HepG2 (cell line): ENCODE measurements around the gene ZMPSTE24. TPM values are rescaled to one million over a fixed set of nuclear protein-coding genes. Genes with fewer than 3 reads are reported as not detected.

ENCODE experiments used
- AKAP8 ChIP-seq: sonication (generic); formaldehyde crosslinking; IDR thresholded peaks from 2 replicates; pipeline ENCODE4 v1.5.1; 2020; ENCODE audit warnings: mild to moderate bottlenecking, missing genetic modification reagents
- ARNT ChIP-seq: fragments of 450-650 bp; IDR thresholded peaks from 2 replicates; pipeline ENCODE4 v1.6.1; 2017
- GZF1 ChIP-seq: sonication (generic); formaldehyde crosslinking; IDR thresholded peaks from 2 replicates; pipeline ENCODE4 v1.5.1; 2020; ENCODE audit warnings: mild to moderate bottlenecking, missing genetic modification reagents
- HDAC1 ChIP-seq: sonication (generic); formaldehyde crosslinking; IDR thresholded peaks from 2 replicates; pipeline ENCODE4 v1.5.1; 2020; ENCODE audit warnings: mild to moderate bottlenecking, missing genetic modification reagents
- HIVEP1 ChIP-seq: sonication (generic); formaldehyde crosslinking; IDR thresholded peaks from 2 replicates; pipeline ENCODE4 v1.4.0; 2020; ENCODE audit warnings: mild to moderate bottlenecking, missing genetic modification reagents
- JDP2 ChIP-seq: sonication (generic); formaldehyde crosslinking; IDR thresholded peaks from 2 replicates; pipeline ENCODE4 v1.8.1; 2022; ENCODE audit warnings: missing genetic modification reagents, borderline replicate concordance
- MXD3 ChIP-seq: IDR thresholded peaks from 2 replicates; pipeline ENCODE4 v1.6.1; 2016; ENCODE audit warnings: mild to moderate bottlenecking, missing biosample characterization, missing genetic modification reagents
- NFE2L2 ChIP-seq: fragments of 150-350 bp; IDR thresholded peaks from 2 replicates; pipeline ENCODE4 v1.6.1; 2014; ENCODE audit warnings: low read length
- NKX3-1 ChIP-seq: sonication (generic); formaldehyde crosslinking; IDR thresholded peaks from 2 replicates; pipeline ENCODE4 v1.5.0; 2020; ENCODE audit warnings: missing genetic modification reagents
- RARA ChIP-seq: IDR thresholded peaks from 2 replicates; pipeline ENCODE4 v1.6.1; 2016; ENCODE audit warnings: missing genetic modification reagents, missing compliant biosample characterization
- RBM39 ChIP-seq: fragments of 200-400 bp; formaldehyde crosslinking; IDR thresholded peaks from one replicate; pipeline ENCODE4 v1.6.1; 2018; ENCODE audit warnings: antibody characterized with exemption, mild to moderate bottlenecking, low read depth, low read length; ENCODE audit not compliant: poor library complexity, severe bottlenecking
- SOX5 ChIP-seq: IDR thresholded peaks from 2 replicates; pipeline ENCODE4 v1.6.1; 2016; ENCODE audit warnings: borderline replicate concordance
- SOX6 ChIP-seq, 2 experiments: fragments of 450-650 bp in 1 of 2; sonication (generic) in 1 of 2; formaldehyde crosslinking in 1 of 2; IDR thresholded peaks; 2 replicates each; pipeline versions ENCODE4 v1.4.0 to v1.6.1; 2017 to 2020; ENCODE audit warnings: antibody characterized with exemption in 1 of 2, mild to moderate bottlenecking in 1 of 2, missing genetic modification reagents in 1 of 2
- ZBTB14 ChIP-seq: sonication (generic); formaldehyde crosslinking; IDR thresholded peaks from 2 replicates; pipeline ENCODE4 v1.4.0; 2020; ENCODE audit warnings: missing genetic modification reagents
- ZBTB20 ChIP-seq: sonication (generic); formaldehyde crosslinking; IDR thresholded peaks from 2 replicates; pipeline ENCODE4 v1.8.1; 2023; ENCODE audit warnings: missing genetic modification reagents, low read depth, mild to moderate bottlenecking, borderline replicate concordance
- ZBTB7B ChIP-seq: sonication (generic); formaldehyde crosslinking; IDR thresholded peaks from 2 replicates; pipeline ENCODE4 v1.4.0; 2020; ENCODE audit warnings: missing genetic modification reagents
- ZNF10 ChIP-seq: sonication (generic); formaldehyde crosslinking; IDR thresholded peaks from 2 replicates; pipeline ENCODE4 v1.4.0; 2020; ENCODE audit warnings: mild to moderate bottlenecking, low read depth, missing genetic modification reagents, borderline replicate concordance
- ZNF333 ChIP-seq: sonication (generic); formaldehyde crosslinking; IDR thresholded peaks from 2 replicates; pipeline ENCODE4 v1.4.0; 2020; ENCODE audit warnings: mild to moderate bottlenecking, missing genetic modification reagents, borderline replicate concordance
- ZNF546 ChIP-seq: sonication (generic); formaldehyde crosslinking; conservative IDR thresholded peaks from 2 replicates; pipeline ENCODE4 v1.8.1; 2023; ENCODE audit warnings: mild to moderate bottlenecking, missing genetic modification reagents
- ZNF556 ChIP-seq: sonication (generic); formaldehyde crosslinking; IDR thresholded peaks from 2 replicates; pipeline ENCODE4 v1.4.0; 2020; ENCODE audit warnings: mild to moderate bottlenecking, missing genetic modification reagents, borderline replicate concordance
- ZSCAN20 ChIP-seq: sonication (generic); formaldehyde crosslinking; IDR thresholded peaks from 2 replicates; pipeline ENCODE4 v1.4.0; 2020; ENCODE audit warnings: missing genetic modification reagents, mild to moderate bottlenecking, borderline replicate concordance
- polyA plus RNA-seq, 8 experiments: library from polyadenylated mRNA; depleted of rRNA in 3 of 8; stranded (reverse) in 7 of 8; unstranded in 1 of 8; fragments of >200 nt; fragmentation: Illumina TruSeq in 4 of 8; extraction: Trizol in 4 of 8; gene quantifications; 2 replicates each; pipeline versions ENCODE4 v1.2.1 to v1.2.3, GENCODE V29; 2011 to 2016; ENCODE audit warnings: low read depth in 4 of 8, missing spikeins in 1 of 8, mixed read lengths in 1 of 8; ENCODE audit not compliant: insufficient read depth in 1 of 8
- total RNA-seq, 5 experiments: library from RNA; depleted of rRNA; stranded (reverse); fragments of >200 nt; fragmentation: Illumina TruSeq; extraction: Trizol; gene quantifications; 2 replicates each; pipeline ENCODE4 v1.2.3, GENCODE V29; 2016; ENCODE audit warnings: low read depth in 1 of 5
- TF ChIP-seq, protein P1 (sequence below): sonication (generic); formaldehyde crosslinking; IDR thresholded peaks from 2 replicates; pipeline ENCODE4 v1.4.0; 2020; ENCODE audit warnings: mild to moderate bottlenecking, missing genetic modification reagents
- TF ChIP-seq, protein P2 (sequence below): sonication (generic); formaldehyde crosslinking; IDR thresholded peaks from 2 replicates; pipeline ENCODE4 v1.9.0; 2021; ENCODE audit warnings: missing genetic modification reagents, mild to moderate bottlenecking, borderline replicate concordance

The ZMPSTE24 gene
- total and polyA plus RNA-seq, 2 of the 13 experiments (the other 11 are each of a cell fraction or from before 2014, with no cell fraction given), result 13.6 to 60.2 TPM

GRCh38 chr1:40315239-40315794 lies 57.3 kb downstream of the ZMPSTE24 start (continued):
- TF ChIP-seq MXD3 (0 out of 2 replicates have a peak, but pooled peaks have one; percentile 44), SOX5 (CRISPR knock-in tag) (peak; percentile 40; the same call in 1 of the 2 replicates), ZNF333 (CRISPR knock-in tag) (no peak), RARA (CRISPR knock-in tag) (peak; percentile 35; the same call in 1 of the 2 replicates), ZNF546 (0 out of 2 replicates have a peak, but pooled peaks have one; percentile 45), SOX6 (IDR thresholded peaks at IDR 0.05) (no peak), SOX6 (CRISPR knock-in tag; IDR thresholded peaks at IDR 0.05) (peak; percentile 70; the same call in 1 of the 2 replicates), ZBTB14 (no peak), ARNT (no peak), ZNF556 (CRISPR knock-in tag) (no peak), HIVEP1 (CRISPR knock-in tag) (peak; percentile 56; the same call in 1 of the 2 replicates), ZBTB20 (0 out of 2 replicates have a peak, but pooled peaks have one; percentile 7), AKAP8 (CRISPR knock-in tag) (no peak), GZF1 (CRISPR knock-in tag) (no peak), RBM39 (no peak), JDP2 (CRISPR knock-in tag) (no peak), ZBTB7B (peak; percentile 77; the same call in 1 of the 2 replicates), ZSCAN20 (no peak; the same call in 1 of the 2 replicates), NFE2L2 (no peak), NKX3-1 (no peak), ZNF10 (no peak), HDAC1 (CRISPR knock-in tag) (peak; percentile 56)
- TF ChIP-seq, protein P1, sequence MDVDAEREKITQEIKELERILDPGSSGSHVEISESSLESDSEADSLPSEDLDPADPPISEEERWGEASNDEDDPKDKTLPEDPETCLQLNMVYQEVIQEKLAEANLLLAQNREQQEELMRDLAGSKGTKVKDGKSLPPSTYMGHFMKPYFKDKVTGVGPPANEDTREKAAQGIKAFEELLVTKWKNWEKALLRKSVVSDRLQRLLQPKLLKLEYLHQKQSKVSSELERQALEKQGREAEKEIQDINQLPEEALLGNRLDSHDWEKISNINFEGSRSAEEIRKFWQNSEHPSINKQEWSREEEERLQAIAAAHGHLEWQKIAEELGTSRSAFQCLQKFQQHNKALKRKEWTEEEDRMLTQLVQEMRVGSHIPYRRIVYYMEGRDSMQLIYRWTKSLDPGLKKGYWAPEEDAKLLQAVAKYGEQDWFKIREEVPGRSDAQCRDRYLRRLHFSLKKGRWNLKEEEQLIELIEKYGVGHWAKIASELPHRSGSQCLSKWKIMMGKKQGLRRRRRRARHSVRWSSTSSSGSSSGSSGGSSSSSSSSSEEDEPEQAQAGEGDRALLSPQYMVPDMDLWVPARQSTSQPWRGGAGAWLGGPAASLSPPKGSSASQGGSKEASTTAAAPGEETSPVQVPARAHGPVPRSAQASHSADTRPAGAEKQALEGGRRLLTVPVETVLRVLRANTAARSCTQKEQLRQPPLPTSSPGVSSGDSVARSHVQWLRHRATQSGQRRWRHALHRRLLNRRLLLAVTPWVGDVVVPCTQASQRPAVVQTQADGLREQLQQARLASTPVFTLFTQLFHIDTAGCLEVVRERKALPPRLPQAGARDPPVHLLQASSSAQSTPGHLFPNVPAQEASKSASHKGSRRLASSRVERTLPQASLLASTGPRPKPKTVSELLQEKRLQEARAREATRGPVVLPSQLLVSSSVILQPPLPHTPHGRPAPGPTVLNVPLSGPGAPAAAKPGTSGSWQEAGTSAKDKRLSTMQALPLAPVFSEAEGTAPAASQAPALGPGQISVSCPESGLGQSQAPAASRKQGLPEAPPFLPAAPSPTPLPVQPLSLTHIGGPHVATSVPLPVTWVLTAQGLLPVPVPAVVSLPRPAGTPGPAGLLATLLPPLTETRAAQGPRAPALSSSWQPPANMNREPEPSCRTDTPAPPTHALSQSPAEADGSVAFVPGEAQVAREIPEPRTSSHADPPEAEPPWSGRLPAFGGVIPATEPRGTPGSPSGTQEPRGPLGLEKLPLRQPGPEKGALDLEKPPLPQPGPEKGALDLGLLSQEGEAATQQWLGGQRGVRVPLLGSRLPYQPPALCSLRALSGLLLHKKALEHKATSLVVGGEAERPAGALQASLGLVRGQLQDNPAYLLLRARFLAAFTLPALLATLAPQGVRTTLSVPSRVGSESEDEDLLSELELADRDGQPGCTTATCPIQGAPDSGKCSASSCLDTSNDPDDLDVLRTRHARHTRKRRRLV (CRISPR knock-in tag), result 0 out of 2 replicates have a peak, but pooled peaks have one; percentile 22
- TF ChIP-seq, protein P2, sequence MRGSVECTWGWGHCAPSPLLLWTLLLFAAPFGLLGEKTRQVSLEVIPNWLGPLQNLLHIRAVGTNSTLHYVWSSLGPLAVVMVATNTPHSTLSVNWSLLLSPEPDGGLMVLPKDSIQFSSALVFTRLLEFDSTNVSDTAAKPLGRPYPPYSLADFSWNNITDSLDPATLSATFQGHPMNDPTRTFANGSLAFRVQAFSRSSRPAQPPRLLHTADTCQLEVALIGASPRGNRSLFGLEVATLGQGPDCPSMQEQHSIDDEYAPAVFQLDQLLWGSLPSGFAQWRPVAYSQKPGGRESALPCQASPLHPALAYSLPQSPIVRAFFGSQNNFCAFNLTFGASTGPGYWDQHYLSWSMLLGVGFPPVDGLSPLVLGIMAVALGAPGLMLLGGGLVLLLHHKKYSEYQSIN (CRISPR knock-in tag), result no peak
